Measurements from ENCODE around the gene TMEM86A.

TMEM86A gene

DNA sequence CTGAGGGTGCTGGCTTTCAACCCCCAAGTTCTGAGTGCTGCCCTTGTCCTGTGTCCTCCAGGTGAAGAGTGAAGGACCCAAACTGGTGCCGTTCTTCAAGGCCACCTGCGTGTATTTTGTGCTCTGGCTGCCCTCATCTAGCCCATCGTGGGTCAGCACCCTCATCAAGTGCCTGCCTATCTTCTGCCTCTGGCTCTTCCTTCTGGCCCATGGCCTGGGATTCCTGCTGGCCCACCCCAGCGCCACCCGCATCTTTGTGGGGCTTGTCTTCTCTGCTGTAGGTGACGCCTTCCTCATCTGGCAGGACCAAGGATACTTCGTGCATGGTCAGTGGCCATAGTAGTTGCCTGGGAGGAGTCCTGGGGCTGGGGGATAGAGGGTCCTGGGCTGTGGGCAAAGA lies 2.3 kb downstream of the TMEM86A start:
- no peak for DNase-seq

DNA sequence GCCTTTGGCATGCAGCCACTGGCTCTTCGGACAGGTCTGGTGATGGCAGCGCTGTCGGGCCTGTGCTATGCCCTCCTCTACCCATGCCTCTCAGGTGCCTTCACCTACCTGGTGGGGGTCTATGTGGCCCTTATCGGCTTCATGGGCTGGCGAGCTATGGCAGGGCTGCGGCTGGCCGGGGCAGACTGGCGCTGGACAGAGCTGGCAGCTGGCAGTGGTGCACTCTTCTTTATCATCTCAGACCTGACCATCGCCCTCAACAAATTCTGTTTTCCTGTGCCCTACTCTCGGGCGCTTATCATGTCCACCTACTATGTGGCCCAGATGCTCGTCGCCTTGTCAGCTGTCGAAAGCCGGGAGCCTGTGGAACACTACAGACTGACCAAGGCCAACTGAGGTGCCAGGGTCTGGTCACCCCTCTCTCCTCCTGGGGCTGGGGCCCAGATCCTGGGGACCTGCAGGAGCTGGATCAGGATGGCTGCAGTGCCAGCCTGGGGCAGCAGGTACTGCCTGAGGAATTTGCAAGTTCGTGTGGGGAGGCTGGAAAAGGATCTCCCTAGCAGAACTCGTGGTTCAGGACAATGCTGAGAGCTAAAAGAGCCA lies 3.1 kb downstream of the TMEM86A start:
- DNase-seq = no peak

DNA sequence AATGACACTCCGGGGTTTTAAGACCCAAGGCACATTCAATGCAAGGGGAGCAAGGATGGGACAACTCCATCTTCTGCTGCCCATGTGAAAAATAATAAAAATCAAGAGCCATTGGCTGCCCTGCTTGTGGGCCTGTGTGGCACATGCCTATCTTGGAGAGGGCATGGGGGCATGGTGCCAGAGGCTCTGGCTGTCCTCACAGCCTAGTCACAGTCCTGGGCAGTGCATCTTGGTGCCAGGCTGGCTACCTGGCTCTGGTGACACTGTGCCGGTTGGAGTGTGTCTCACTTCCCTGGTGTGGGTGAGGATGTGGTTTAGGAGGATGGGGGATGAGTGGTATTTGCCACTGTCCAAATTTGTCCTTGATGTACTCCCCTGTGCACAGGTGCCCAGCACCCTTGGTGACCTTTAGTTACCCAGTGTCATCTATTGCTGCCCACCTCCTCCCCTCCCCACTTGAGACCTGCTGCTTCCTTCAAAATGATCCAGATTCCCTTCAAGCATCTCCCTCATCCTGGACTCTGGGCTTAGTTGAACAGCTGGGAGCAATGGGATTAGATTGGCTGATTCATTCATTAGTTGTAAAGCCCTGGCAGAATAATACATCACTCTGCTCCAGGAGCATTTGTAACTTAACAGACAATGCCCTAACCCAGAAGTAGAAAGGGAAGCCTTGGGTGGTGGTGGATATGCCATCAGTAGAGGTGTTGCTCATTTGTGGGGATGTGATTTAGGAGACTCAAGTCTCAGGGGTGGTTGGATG lies 4.6 kb downstream of the TMEM86A start:
- no peak for DNase-seq

DNA sequence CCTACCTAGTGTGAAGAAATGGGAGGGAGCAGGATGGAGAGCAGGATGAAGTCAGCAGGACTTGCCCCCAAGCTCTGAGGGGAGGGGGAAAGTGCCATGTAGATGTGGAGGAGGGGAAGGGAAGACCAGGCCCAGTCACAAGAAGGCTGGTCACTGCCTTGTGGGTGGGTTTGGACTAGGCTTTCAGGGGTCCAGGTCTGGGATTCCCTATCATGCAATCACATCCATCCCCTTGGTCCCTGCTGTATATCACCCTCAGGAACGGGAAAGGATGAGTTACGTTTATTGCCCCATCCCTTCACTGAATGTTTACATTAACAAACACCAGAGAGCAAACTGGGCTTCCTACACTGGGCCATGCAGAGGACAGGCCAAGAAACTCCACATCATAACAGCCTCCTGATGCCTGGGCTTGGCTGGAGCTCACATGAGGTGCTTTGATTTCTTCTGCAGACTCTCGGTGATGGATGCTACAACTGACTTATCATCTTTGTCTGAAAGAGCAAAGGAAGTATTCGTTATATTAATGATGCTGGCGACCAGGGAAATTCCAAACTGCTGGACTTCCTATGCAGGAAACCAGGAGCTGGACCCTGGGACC lies 5.6 kb downstream of the TMEM86A start:
- DNase-seq = no peak

DNA sequence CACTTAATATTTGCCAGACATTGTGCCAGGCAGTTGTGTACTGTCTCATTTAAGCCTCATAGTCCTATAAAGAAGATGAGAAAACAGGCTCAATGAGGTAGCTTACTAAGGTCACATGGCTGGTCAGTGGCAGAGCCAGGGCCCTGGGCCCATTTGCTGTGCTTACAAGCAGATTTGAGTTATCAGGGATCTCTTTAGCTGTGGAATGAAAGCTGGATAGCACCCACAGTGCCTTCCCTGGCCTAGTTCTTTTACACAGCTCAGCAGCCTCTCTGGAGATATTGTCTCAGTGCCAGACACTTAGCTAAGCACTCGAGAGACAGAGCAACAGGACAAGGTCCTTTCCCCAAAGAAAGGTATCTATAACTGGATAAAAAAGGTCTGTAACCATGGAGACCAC lies 6.1 kb downstream of the TMEM86A start:
- DNase-seq = no peak

DNA sequence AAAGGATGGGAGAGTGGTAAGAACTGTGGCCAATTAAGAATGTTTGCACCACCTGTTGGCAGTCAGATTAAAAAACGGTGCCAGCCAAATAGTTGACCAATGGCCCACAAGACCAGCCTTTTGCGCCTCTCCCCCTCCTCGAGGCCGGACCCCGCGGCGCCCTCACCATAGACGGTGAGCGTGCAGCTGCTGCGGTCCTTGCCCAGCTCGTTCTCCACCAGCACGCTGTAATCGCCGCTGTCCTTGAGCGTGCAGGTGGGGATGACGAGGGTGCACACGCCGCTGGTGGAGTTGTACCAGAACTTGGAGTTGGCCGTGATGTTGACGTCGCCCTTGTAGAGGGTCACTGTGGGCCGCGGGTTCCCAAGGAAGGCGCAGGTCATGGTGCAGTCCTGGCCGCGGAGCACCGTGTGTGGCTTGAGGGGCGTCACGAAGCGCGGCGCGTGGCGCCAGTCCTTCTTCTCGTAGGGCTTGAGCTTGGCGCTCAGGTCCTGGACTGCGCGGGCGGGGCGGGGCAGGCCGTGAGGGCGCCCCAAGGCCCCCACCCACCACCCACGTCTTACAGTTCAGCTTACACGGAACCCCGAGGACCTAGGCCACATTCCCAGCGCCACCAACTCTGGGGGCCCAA lies 7.2 kb downstream of the TMEM86A start:
- DNase-seq = no peak

DNA sequence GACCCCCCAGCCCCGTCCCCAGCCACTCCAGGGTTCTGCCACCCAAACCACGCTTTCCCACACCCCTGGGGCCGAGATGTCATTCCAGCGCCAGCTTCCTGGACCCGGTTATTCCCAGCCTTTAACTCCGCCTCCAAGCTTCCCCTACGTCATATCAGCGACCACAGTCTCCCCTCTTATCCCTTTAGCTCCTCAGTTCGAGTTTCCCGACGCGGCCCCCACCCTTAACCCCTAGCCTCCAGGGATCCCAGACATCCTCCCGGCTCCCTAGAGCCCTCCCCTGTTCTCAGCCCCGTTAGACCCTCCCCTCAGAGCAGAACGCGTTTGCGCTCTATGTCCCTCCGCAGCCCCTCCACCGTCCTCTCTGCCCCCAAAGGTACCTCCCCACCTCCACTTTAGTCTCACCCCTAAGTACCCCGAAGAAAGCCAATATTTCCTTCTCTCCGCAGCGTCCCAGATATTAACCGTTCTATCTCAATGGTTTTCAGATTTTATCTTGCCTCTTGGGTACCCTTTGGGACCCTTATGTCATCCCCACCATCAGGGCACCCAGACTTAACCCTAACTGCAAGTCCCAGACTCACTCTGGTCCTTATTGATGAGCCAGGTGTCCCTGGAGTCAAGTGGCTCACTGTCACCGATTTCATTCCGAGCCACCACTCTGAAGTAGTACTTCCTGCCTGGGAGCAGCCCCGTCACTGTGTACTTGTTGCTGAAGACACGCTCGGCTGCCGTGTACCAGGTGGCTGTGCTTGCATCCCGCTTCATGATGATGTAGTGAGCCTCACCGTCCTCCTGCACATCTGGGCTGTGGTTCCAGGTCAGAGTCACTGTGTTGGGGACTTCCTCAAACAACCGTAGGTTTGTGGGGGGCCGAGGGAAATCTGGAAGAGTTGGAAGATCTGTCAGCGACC lies 8.0 kb downstream of the TMEM86A start:
- DNase-seq = peak; percentile 40

DNA sequence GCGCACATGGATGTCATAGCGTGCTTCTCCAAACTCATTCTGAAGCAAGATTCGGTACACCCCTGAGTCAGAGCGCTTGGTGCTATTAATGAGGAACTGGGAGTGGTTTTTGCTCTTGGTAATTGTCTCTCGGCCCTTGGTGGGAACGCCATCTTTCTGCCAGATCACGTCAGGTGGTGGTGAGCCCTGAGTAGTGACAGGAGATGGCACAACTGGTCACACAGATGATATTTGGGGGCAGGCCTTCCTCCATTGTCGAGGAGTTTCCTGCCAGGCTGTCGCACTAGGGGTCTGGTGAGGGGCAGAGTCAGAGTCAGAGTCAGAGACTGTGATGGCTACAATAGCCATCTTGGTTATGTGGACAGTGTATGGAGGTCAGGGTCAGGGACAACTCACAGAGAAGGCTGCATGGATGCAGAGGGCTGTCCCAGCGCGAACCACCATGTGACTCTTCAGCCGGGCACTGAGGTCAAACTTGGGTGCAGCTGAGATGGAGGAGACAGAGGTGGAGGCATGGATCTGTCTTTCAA lies 9.3 kb downstream of the TMEM86A start:
- DNase-seq = no peak

DNA sequence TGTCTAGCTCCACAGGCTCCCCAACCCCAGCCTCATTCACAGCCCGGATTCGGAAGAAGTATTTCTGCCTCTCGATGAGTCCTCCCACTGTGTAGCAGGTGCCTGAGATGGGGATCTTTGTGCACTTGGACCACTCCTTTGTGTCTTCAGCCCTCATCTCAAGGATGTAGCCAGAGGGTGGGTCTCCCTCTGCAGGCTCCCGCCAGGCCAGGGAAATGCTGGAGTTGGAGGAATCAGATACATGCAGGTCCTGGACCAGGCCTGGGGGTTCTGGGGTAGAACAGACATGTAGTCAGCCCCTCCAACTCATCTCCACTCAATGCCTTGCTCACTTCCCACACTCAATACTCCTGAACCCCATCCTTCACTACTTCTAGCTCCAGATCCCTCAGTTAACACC lies 10.8 kb downstream of the TMEM86A start:
- DNase-seq = no peak

DNA sequence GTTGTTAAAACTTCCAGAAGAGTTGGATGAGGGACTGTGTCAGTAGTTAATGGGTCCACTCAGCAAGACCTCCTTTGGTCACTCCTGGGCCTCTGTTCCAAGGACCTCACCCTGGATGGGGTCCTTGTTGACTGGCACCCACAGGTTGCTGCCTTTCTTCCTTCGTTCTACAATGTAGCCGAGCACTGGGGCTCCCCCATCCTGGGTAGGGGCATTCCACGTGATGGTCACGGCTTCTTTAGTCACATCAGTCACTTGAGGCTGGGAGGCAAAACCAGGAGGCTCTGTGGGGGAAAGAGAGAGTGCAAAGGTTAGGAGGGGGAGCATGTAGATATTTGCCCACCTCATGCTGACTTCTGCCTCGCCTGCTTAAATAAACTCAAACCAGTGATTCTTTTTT lies 12.0 kb downstream of the TMEM86A start:
- DNase-seq = no peak

DNA sequence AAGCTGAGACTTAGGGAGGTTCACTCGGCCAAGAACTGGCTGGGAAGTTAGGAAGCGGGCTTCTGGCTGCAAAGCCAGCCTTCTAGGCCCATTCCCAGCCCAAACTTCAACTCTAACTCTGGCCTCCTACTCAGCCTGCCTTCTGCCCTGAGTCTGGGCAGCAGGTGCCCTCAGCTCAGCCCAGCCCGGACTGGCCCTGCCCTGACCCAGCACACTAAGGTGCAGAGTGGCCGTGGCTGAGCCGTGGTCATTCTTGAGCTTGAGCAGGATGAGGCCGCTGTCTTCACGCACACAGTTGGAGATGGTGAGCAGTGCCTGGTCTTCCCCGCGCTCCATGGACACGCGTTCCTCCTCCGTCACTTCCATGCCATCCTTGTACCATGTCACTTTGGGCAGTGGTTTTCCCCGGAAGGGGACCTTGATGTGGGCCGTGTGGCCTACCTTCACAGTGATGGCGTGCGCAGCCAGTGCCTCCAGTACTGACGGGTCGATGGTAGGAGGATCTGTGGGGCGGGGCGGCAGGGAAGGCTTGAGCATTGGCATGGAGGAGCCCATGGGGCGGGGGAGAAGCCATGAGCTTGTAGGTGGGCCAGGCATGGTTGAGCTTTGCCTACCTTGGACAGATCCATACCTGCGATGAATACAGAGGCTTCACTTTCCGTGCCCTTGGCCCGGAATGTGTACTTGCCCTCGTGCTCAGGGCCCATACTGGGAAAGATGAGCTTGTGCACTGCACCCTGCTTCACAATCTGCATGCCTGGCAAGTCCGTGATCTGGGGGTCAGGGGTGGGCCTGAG lies 15.3 kb downstream of the TMEM86A start:
- no peak for DNase-seq

DNA sequence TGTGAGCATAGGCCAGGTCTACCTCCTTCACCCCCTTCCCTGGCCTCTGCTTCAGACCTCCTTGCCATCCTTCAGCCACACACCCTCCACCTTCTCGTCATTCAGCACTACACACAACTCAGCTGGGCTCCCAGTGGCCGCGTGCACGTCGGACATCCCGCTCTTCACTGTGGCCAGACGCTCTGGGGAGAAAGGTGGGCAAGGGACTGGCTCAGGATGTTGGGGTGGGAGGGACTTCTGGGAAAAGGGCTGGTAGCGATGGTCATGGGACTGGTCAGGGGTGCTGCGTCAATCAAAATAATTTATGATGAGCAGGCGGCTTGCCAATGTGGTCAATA lies 15.8 kb downstream of the TMEM86A start:
- no peak for DNase-seq

DNA sequence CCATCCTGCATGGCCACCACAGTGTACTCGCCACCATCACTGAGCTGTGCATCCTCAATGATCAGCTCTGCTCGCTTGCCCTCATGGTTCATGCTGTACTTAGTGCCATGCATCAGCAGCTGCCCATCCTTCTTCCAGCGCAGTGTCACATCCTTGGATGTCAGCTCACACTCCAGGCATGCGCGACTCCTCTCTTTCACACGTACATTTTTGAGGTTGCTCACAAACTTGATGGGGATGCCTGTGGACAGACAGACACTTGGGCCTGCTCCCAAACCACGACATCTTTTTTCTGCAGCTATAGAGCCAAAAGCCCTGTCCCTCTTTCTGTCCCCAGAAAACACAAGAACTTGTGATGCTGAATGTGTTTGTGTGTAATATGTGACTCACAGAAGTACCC lies 16.9 kb downstream of the TMEM86A start:
- no peak for DNase-seq

DNA sequence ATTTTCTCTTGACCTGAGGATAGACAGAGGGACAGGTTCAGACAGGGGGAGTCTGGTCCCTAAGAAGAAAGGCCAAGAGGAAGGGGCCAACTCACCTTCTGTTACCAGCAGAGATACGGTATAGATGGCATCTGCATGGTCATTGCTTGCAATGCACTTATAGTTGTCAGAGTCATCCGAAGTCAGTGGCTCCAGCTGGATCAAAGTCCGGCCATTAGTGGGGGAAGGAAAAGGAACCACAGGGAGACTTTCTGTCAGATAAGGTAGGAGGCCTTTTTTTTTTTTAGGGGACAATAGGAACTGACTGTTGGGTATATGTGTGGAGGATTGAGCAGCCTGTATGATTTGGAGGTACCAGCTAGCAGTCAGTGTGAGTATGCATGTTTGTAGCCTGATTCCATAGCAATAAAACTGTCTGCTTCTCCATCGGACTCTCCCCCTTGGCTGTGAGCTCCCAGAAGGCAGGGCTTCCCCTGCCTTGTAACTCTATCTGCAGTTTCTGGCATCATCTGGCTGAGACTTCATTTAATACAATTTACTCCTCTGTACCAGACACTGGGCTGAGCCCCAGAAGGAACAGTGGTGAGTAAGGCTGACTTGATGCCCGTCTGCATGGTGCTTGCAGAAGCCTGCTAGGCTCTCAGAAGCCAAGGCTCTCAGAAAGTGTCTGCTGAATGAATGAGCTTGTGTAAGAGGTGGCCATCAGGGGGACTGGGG lies 21.7 kb downstream of the TMEM86A start:
- DNase-seq = no peak

DNA sequence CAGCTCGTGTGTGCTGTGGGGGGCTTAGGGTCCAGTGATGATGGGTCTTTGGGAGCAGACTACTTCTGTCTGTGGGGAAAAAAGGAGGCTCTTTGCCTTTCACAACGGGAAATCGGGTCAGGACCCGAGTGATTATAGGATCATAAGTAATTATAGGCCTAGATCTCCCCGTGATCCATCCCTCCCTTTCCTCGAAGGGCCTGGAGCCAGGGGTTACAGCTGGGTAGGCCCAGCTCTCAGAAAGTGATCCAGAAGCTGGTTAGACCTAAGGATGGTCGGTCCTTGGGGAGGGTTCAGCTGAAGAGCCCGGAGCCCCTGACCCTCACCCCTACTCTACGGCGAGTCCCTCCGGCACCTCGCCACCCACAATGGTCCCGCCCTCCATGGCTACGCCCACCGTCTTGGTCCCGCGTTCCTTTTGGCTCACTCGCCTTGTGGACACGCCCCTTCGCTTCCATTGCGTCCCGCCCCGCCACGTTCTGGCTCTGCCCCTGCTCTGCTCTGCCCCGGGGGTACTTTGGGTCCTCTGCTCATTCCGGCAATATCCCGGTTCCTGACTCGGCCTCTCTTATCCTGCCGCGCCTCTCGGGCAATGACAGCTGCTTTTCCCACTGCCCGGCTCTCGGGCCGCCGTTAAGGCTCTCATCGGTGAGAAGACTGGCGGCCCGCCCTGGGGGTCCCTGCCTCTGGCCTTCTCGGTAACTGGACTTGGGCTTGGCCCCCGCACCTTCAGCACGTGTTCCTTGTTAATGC lies 22.4 kb downstream of the TMEM86A start:
- peak; percentile 83 for DNase-seq

DNA sequence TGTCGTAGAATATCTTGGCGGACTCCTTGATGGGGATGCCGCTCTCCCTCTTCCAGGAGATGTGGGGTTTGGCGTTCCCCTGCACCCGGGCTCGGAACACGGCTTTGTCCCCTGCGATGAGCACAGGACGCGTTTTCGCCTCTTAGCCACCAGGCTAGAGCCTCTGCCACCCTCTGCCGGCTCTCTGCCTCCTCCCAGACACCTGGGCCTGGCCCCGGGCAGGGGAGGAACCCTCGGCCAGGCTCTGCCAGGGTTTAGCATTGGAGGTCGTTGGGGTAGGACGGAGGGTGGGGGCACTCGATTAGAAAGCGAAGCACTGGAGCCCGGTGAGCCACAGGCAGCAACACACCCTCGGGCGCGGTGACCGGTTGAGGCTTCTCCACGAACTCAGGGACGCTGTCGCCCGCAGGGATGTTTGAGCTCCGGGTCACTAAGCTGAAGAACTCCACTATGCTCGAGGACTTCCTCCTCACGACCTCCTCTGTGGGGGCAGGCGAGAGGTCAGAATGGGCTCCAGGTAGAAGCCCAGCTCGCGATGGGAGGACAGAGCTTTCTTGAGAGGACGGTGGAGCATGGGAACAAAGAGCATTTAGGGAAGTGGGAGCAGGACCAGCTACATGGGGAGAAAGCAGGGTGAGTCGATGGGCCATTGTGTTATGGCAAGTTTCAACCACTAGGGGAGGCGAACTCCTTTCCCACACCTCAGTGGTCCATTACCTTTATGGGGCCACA lies 23.1 kb downstream of the TMEM86A start:
- peak; percentile 40 for DNase-seq

DNA sequence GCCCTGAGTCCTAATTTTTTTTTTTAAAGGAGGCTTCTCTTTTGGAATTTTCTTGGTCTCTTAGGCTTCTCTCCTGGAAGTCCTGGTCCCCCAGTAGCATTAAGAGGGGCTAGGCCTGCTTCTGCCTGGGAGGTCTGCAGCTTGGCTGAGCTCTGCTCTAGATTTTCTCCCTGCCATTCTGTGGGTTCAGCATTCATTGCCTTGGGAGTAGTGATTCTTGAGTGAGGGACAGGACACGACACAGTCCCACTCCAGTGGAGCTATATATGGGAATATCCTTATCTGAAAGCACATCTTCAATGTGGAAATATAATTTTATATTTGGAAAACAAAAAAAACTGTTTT lies 23.7 kb downstream of the TMEM86A start:
- no peak for DNase-seq

DNA sequence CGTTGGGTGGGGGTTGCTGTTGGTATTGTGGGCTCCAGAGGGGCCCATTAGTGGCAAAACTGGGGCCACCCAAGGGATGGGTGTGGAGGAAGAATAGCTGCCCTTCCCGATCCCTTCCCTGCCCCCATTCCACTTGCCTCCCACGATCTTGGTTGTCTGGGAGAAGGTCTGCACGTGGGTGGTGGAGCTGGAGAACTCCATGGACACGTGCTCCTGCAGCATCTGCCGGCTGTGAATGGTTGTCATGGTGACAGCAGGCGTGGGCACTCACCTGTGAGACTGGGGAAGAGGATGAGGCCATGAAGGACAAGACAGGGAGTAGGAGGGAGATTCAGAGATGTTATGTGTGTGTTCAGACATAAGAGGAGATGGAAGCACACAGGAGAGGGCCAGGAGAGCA lies 25.4 kb downstream of the TMEM86A start:
- DNase-seq = no peak

DNA sequence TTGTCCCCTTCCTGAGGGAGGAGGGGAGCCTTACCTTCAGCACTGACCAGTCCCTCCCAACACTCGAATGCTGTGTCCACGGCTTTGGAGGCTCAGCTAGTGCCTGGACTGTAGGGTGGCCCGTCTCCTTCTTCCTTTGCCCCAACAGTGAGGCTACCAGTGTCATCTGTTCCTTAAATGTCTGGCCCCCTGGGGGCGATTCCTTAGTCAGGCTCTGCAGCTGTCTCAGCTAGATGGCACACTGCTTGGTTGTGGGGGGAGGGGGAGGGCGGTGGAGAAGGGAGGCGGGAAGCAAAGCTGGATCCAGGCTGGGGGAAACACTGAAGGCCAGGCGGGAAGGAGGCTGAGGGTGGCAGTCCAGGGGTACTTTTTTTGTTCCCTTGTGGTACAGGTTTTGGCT lies 27.5 kb downstream of the TMEM86A start, which contains the start of gene IGSF22:
Gene IGSF22 (minus strand): TSS at position 149 of the 400 bp plus-strand sequence. CDS start 1,952 bp downstream, outside the sequence.
- DNase-seq = no peak

Measured in stimulated activated naive CD4-positive, alpha-beta T cell treated with Interleukin-2 at 50 U/mL for 16 hours (primary cell).